Natural killer cell (primary cell): ENCODE measurements around the gene PRKN. TPM values are rescaled to one million over a fixed set of nuclear protein-coding genes. Genes with fewer than 3 reads are reported as not detected.

ENCODE experiments used
- ATAC-seq, 3 donors: fragments of 150-1000 bp in 2 of 3; fragments of 200-7000 bp in 1 of 3; cut with Tn5 transposase; 1 replicate in 1 of 3; 2 replicates in 2 of 3; pipeline ENCODE4 v1.10.0; 2021; ENCODE audit warnings: mild to moderate bottlenecking in 2 of 3, moderate library complexity in 2 of 3
- DNase-seq, 2 donors: peaks; one replicate each; pipeline versions ENCODE4 v3.0.0 to v3.0.0-alpha.2; 2013 to 2021; ENCODE audit warnings: mixed read lengths in 1 of 2
- H3K27ac ChIP-seq: one replicate; pipeline ENCODE4 v1.5.1; 2013; ENCODE audit warnings: mild to moderate bottlenecking, low read length
- H3K27me3 ChIP-seq: one replicate; pipeline ENCODE4 v1.6.1; 2013; ENCODE audit warnings: low read length; ENCODE audit not compliant: control insufficient read depth, insufficient read depth
- H3K36me3 ChIP-seq: one replicate; pipeline ENCODE4 v1.6.1; 2013; ENCODE audit warnings: low read length; ENCODE audit not compliant: control insufficient read depth, insufficient read depth
- H3K4me1 ChIP-seq: one replicate; pipeline ENCODE4 v1.6.1; 2013; ENCODE audit warnings: low read length; ENCODE audit not compliant: control insufficient read depth, insufficient read depth
- H3K4me3 ChIP-seq: one replicate; pipeline ENCODE4 v1.5.1; 2013; ENCODE audit warnings: low read length
- H3K9me3 ChIP-seq: one replicate; pipeline ENCODE4 v1.6.1; 2013; ENCODE audit warnings: low read length; ENCODE audit not compliant: control insufficient read depth, insufficient read depth
- H3K27ac Mint-ChIP-seq, 2 donors: one replicate each; pipeline ENCODE4 v1.8.0; 2022; ENCODE audit warnings: mild to moderate bottlenecking in 2 of 2, mixed read lengths in 2 of 2, moderate library complexity in 1 of 2
- H3K27me3 Mint-ChIP-seq, 2 donors: one replicate each; pipeline ENCODE4 v1.8.0; 2022; ENCODE audit warnings: low read depth in 2 of 2, mixed read lengths in 2 of 2
- H3K36me3 Mint-ChIP-seq: one replicate; pipeline ENCODE4 v1.8.0; 2022; ENCODE audit warnings: mixed read lengths
- H3K4me1 Mint-ChIP-seq, 2 donors: one replicate each; pipeline ENCODE4 v1.8.0; 2022; ENCODE audit warnings: mixed read lengths in 2 of 2
- H3K4me3 Mint-ChIP-seq: one replicate; pipeline ENCODE4 v1.8.0; 2022; ENCODE audit warnings: mild to moderate bottlenecking, moderate library complexity, mixed read lengths
- H3K9me3 Mint-ChIP-seq, 2 donors: one replicate each; pipeline ENCODE4 v1.8.0; 2022; ENCODE audit warnings: mixed read lengths in 2 of 2
- CTCF ChIP-seq: fragments of 200-600 bp; IDR thresholded peaks from one replicate; pipeline ENCODE4 v1.8.0; 2022; ENCODE audit warnings: antibody characterized with exemption
- WGBS: methylation state at CpG from one replicate; pipeline ENCODE4 v1.1.7; 2013; ENCODE audit warnings: missing lambda C conversion rate; ENCODE audit not compliant: insufficient coverage; 5-methylcytosine and 5-hydroxymethylcytosine counted together
- intact Hi-C: fragments of 100-400 bp; cut with micrococcal nuclease; formaldehyde crosslinking; loops from one replicate; pipeline ENCODE4 v1.14.2; 2022
- total RNA-seq, 4 donors: library from RNA; stranded (reverse); fragments of 120-200 nt in 1 of 4; gene quantifications; one replicate each; pipeline versions ENCODE4 v1.2.3 to v1.2.4, GENCODE V29; 2013 to 2022

The PRKN gene
- total RNA-seq, 3 donors from 2014 or later (not counting 1 experiment from before 2014, with no cell fraction given), result 1.4 to 1.9 (median 1.9) TPM

- Mint-ChIP-seq H3K4me1 (no peaks in the 10 kb centered on the region), H3K27me3 (no peaks in the 10 kb centered on the region), H3K36me3 (no peaks in the 10 kb centered on the region), H3K27ac (no peak overlapping the region), H3K4me3 (no peak overlapping the region), H3K9me3 (peaks cover 8 to 10% of the 10 kb centered on the region in 2 donors)
- WGBS, result 97% methylated on average over 3 of the region's 4 CpGs
- no peak for DNase-seq
- H3K27me3 ChIP-seq, result no peaks in the 10 kb centered on the region
- ATAC-seq, result no peak
- H3K9me3 ChIP-seq, result peaks cover 5% of the 10 kb centered on the region
- H3K4me1 ChIP-seq, result no peaks in the 10 kb centered on the region
- no peak overlapping the region for H3K27ac ChIP-seq
- H3K36me3 ChIP-seq, result no peaks in the 10 kb centered on the region
- no peak overlapping the region for H3K4me3 ChIP-seq
- intact Hi-C loops, result no loop called here
- TF ChIP-seq CTCF, result no peak
These were observed 363.8 kb downstream of the PRKN start for GRCh38 chr6:162363757-162364156.

- Mint-ChIP-seq H3K9me3 (peaks cover 9 to 11% of the 10 kb centered on the region in 2 donors), H3K36me3 (no peaks in the 10 kb centered on the region), H3K27ac (no peak overlapping the region), H3K27me3 (no peaks in the 10 kb centered on the region), H3K4me3 (no peak overlapping the region), H3K4me1 (no peaks in the 10 kb centered on the region)
- DNase-seq (no peak), ATAC-seq (no peak)
- H3K4me3 ChIP-seq, result no peak overlapping the region
- H3K27ac ChIP-seq, result no peak overlapping the region
- intact Hi-C loops, result no loop called here
- no peaks in the 10 kb centered on the region for H3K36me3 ChIP-seq
- 87% methylated on average over 5 of the region's 6 CpGs for WGBS
- H3K4me1 ChIP-seq, result no peaks in the 10 kb centered on the region
- H3K9me3 ChIP-seq, result no peaks in the 10 kb centered on the region
- no peak for TF ChIP-seq CTCF
- no peaks in the 10 kb centered on the region for H3K27me3 ChIP-seq
These were observed 366.5 kb downstream of the PRKN start for GRCh38 chr6:162360901-162361567.

GRCh38 chr6:162358625-162359024 is 368.9 kb downstream of the PRKN start:
- no peaks in the 10 kb centered on the region for H3K36me3 Mint-ChIP-seq
- no peaks in the 10 kb centered on the region for H3K9me3 ChIP-seq
- H3K27me3 ChIP-seq, result no peaks in the 10 kb centered on the region
- no peak for DNase-seq
- H3K4me1 Mint-ChIP-seq, result no peaks in the 10 kb centered on the region
- no peak for ATAC-seq
- no peak overlapping the region for H3K27ac Mint-ChIP-seq
- H3K4me3 ChIP-seq, result no peak overlapping the region
- no peak overlapping the region for H3K4me3 Mint-ChIP-seq
- peaks cover 9 to 12% of the 10 kb centered on the region in 2 donors for H3K9me3 Mint-ChIP-seq
- no peak for TF ChIP-seq CTCF
- intact Hi-C loops, result no loop called here
- H3K36me3 ChIP-seq, result no peaks in the 10 kb centered on the region
- no peaks in the 10 kb centered on the region for H3K27me3 Mint-ChIP-seq
- H3K27ac ChIP-seq, result no peak overlapping the region
- WGBS, result 83% methylated on average over 4 of the region's 4 CpGs
- no peaks in the 10 kb centered on the region for H3K4me1 ChIP-seq

- Histone ChIP-seq H3K4me3 (no peak overlapping the region), H3K4me1 (no peaks in the 10 kb centered on the region), H3K27me3 (no peaks in the 10 kb centered on the region), H3K9me3 (peaks cover 5% of the 10 kb centered on the region), H3K27ac (no peak overlapping the region), H3K36me3 (no peaks in the 10 kb centered on the region)
- Mint-ChIP-seq H3K9me3 (peaks cover 7 to 19% of the 10 kb centered on the region in 2 donors), H3K4me3 (no peak overlapping the region), H3K27ac (no peak overlapping the region), H3K36me3 (no peaks in the 10 kb centered on the region), H3K27me3 (no peaks in the 10 kb centered on the region), H3K4me1 (no peaks in the 10 kb centered on the region)
- 80% methylated on average over 4 of the region's 4 CpGs for WGBS
- no peak for DNase-seq
- ATAC-seq, result no peak
- TF ChIP-seq CTCF, result no peak
- intact Hi-C loops, result no loop called here
These were observed 382.5 kb downstream of the PRKN start for GRCh38 chr6:162345051-162345511.
